IMR-90 (cell line): ENCODE measurements around the gene DISP1. TPM values are rescaled to one million over a fixed set of nuclear protein-coding genes. Genes with fewer than 3 reads are reported as not detected.

Experiments
- ATAC-seq: fragments of 200-7000 bp; cut with Tn5 transposase; 2 replicates; pipeline ENCODE4 v1.9.1; 2020; ENCODE audit warnings: low read depth, mild to moderate bottlenecking, moderate library complexity
- BruUV-seq: library from RNA; stranded (reverse); fragments of 400-500 nt; replicated peaks from 2 replicates; lab custom pipeline; 2021; lab: Mats Ljungman, UMichigan
- CTCF ChIA-PET: fragments of 300-600 bp; formaldehyde crosslinking; extraction: SDS; loops from one replicate; lab custom pipeline; 2021; ENCODE audit warnings: antibody characterized with exemption; lab: Yijun Ruan, JAX
- POLR2A ChIA-PET: fragments of 300-600 bp; sonication (Branson Sonifier 250); formaldehyde crosslinking; loops from one replicate; lab custom pipeline; 2022; ENCODE audit warnings: antibody characterized with exemption; ENCODE audit not compliant: unreplicated experiment; lab: Charles Lee
- DNase-seq: peaks from one replicate; pipeline ENCODE4 v3.0.0; 2013
- H2AFZ ChIP-seq: replicated peaks from 2 replicates; pipeline ENCODE3; 2013; ENCODE audit warnings: low read length, mild to moderate bottlenecking; ENCODE audit not compliant: poor library complexity
- H2AK5ac ChIP-seq: 2 replicates; pipeline ENCODE4 v1.6.1; 2013; ENCODE audit warnings: low read depth, low read length, inconsistent platforms
- H2AK9ac ChIP-seq: replicated peaks from 2 replicates; pipeline ENCODE3; 2013; ENCODE audit warnings: mild to moderate bottlenecking, low read depth, low read length, moderate library complexity; ENCODE audit not compliant: poor library complexity
- H2BK120ac ChIP-seq: 2 replicates; pipeline ENCODE4 v1.6.1; 2013; ENCODE audit warnings: low read depth, low read length, inconsistent platforms
- H2BK15ac ChIP-seq: 3 replicates; pipeline ENCODE4 v1.6.1; 2013; ENCODE audit warnings: low read depth, low read length, inconsistent platforms
- H2BK20ac ChIP-seq: 2 replicates; pipeline ENCODE4 v1.6.1; 2013; ENCODE audit warnings: low read depth, mild to moderate bottlenecking, inconsistent platforms, low read length, moderate library complexity
- H2BK5ac ChIP-seq: 2 replicates; pipeline ENCODE4 v1.6.1; 2013; ENCODE audit warnings: mild to moderate bottlenecking, low read depth, low read length, inconsistent platforms; ENCODE audit not compliant: poor library complexity, severe bottlenecking
- H3K14ac ChIP-seq: replicated peaks from 2 replicates; pipeline ENCODE4 v1.6.1; 2013; ENCODE audit warnings: low read depth, low read length, inconsistent platforms
- H3K18ac ChIP-seq: 2 replicates; pipeline ENCODE4 v1.6.1; 2013; ENCODE audit warnings: low read depth, low read length, control low read depth
- H3K23ac ChIP-seq: 2 replicates; pipeline ENCODE4 v1.6.1; 2013; ENCODE audit warnings: low read depth, low read length, inconsistent platforms
- H3K27ac ChIP-seq: 2 replicates; pipeline ENCODE4 v1.5.1; 2013; ENCODE audit warnings: mild to moderate bottlenecking, control low read depth, low read length; ENCODE audit not compliant: insufficient read depth
- H3K27me3 ChIP-seq: 2 replicates; pipeline ENCODE4 v1.6.1; 2013; ENCODE audit warnings: low read length; ENCODE audit not compliant: control insufficient read depth, insufficient read depth
- H3K36me3 ChIP-seq: 2 replicates; pipeline ENCODE4 v1.6.1; 2013; ENCODE audit warnings: low read length, mixed read lengths; ENCODE audit not compliant: control insufficient read depth, insufficient read depth
- H3K4ac ChIP-seq: 2 replicates; pipeline ENCODE4 v1.6.1; 2013; ENCODE audit warnings: low read depth, low read length, inconsistent platforms
- H3K4me1 ChIP-seq: 2 replicates; pipeline ENCODE4 v1.6.1; 2013; ENCODE audit warnings: low read length, mixed read lengths; ENCODE audit not compliant: control insufficient read depth, insufficient read depth
- H3K4me2 ChIP-seq: 2 replicates; pipeline ENCODE4 v1.6.1; 2013; ENCODE audit warnings: low read depth, mild to moderate bottlenecking, control low read depth, low read length, moderate library complexity
- H3K4me3 ChIP-seq: 2 replicates; pipeline ENCODE4 v1.5.1; 2013; ENCODE audit warnings: low read depth, mild to moderate bottlenecking, control low read depth, low read length, moderate library complexity; ENCODE audit not compliant: insufficient read depth
- H3K56ac ChIP-seq: 2 replicates; pipeline ENCODE4 v1.6.1; 2013; ENCODE audit warnings: low read length, inconsistent platforms; ENCODE audit not compliant: insufficient read depth; ENCODE audit errors: extremely low read depth
- H3K79me1 ChIP-seq, 2 experiments: 2 replicates each; pipeline ENCODE4 v1.6.1; 2013; ENCODE audit warnings: low read length in 2 of 2, inconsistent platforms in 1 of 2, low read depth in 1 of 2
- H3K9ac ChIP-seq: 2 replicates; pipeline ENCODE4 v1.6.1; 2013; ENCODE audit warnings: low read depth, low read length, control low read depth
- H3K9me1 ChIP-seq: 2 replicates; pipeline ENCODE4 v1.6.1; 2013; ENCODE audit warnings: low read length, inconsistent platforms; ENCODE audit not compliant: insufficient read depth
- H3K9me3 ChIP-seq: 2 replicates; pipeline ENCODE4 v1.6.1; 2013; ENCODE audit warnings: low read length; ENCODE audit not compliant: control insufficient read depth, insufficient read depth
- H4K20me1 ChIP-seq: 2 replicates; pipeline ENCODE4 v1.6.1; 2013; ENCODE audit warnings: low read length, inconsistent platforms; ENCODE audit not compliant: insufficient read depth
- H4K5ac ChIP-seq: 2 replicates; pipeline ENCODE4 v1.6.1; 2013; ENCODE audit warnings: mild to moderate bottlenecking, low read depth, low read length, control low read depth
- H4K8ac ChIP-seq, 2 experiments: 2 replicates each; pipeline ENCODE4 v1.6.1; 2013; ENCODE audit warnings: low read depth in 2 of 2, low read length in 2 of 2, control low read depth in 1 of 2, inconsistent platforms in 1 of 2
- H4K91ac ChIP-seq: 2 replicates; pipeline ENCODE4 v1.6.1; 2013; ENCODE audit warnings: low read depth, low read length, inconsistent platforms; ENCODE audit not compliant: insufficient read depth
- BHLHE40 ChIP-seq: fragments of 150-350 bp; IDR thresholded peaks from 2 replicates; pipeline ENCODE4 v1.6.1; 2016; ENCODE audit warnings: mild to moderate bottlenecking, low read depth, low read length
- ELK1 ChIP-seq: fragments of 150-350 bp; IDR thresholded peaks from 2 replicates; pipeline ENCODE4 v1.6.1; 2016; ENCODE audit warnings: low read depth, mild to moderate bottlenecking, low read length, moderate library complexity, borderline replicate concordance
- RCOR1 ChIP-seq: IDR thresholded peaks from 2 replicates; pipeline ENCODE4 v1.6.1; 2012; ENCODE audit warnings: mild to moderate bottlenecking, low read length, improper control_type of control experiment; ENCODE audit not compliant: insufficient replicate concordance
- WGBS, 2 experiments: methylation state at CpG; one replicate each; pipeline versions ENCODE4 v1.1.5 to v1.1.7; 2013; ENCODE audit warnings: missing lambda C conversion rate in 2 of 2; ENCODE audit not compliant: insufficient read length in 1 of 2; ENCODE audit errors: extremely low coverage in 2 of 2; 5-methylcytosine and 5-hydroxymethylcytosine counted together
- dilution Hi-C: fragments of 300-500 bp; cut with HindIII; formaldehyde crosslinking; loops from one replicate; pipeline ENCODE4 v1.14.3; 2018; ENCODE audit warnings: low sequenced_read_pairs; ENCODE audit not compliant: unreplicated experiment
- in situ Hi-C: fragments of 300-500 bp; cut with MboI; formaldehyde crosslinking; loops from 3 replicates; pipeline ENCODE4 v1.14.3; 2019; ENCODE audit warnings: low sequenced_read_pairs, inconsistent platforms, mixed read lengths
- intact Hi-C: fragments of 100-400 bp; cut with micrococcal nuclease; formaldehyde crosslinking; loops from 2 replicates; pipeline ENCODE4 v1.10.0; 2022
- polyA plus RNA-seq, 3 experiments: library from polyadenylated mRNA; depleted of rRNA; stranded (reverse); fragments of >200 nt; gene quantifications; 2 replicates each; pipeline ENCODE4 v1.2.3, GENCODE V29; 2012; ENCODE audit warnings: low replicate concordance in 1 of 3
- total RNA-seq: library from RNA; depleted of rRNA; stranded (reverse); fragments of >200 nt; gene quantifications from 2 replicates; pipeline ENCODE4 v1.2.3, GENCODE V29; 2012

Gene DISP1
- total and polyA plus RNA-seq, 2 of the 4 experiments (the other 2 are of a cell fraction) = 3.3 to 5.2 TPM

- no peaks in the 10 kb centered on the region for H3K36me3 ChIP-seq
- in situ Hi-C loops = no loop called here
- no peak overlapping the region for H2AK5ac ChIP-seq
- no peak overlapping the region for H3K14ac ChIP-seq
- H4K91ac ChIP-seq = no peak overlapping the region
- CTCF ChIA-PET = no interaction called here
- no peak overlapping the region for H2BK120ac ChIP-seq
- no peak overlapping the region for H2AK9ac ChIP-seq
- no peak overlapping the region for H2BK5ac ChIP-seq
- H3K4me2 ChIP-seq = no peak overlapping the region
- no peaks in the 10 kb centered on the region for H3K9me3 ChIP-seq
- no peak overlapping the region for H3K27ac ChIP-seq
- no CpG with 5 or more reads among the region's 3 CpGs for WGBS, 2 experiments
- H3K9me1 ChIP-seq = no peaks in the 10 kb centered on the region
- no peak overlapping the region for H3K23ac ChIP-seq
- TF ChIP-seq BHLHE40 = no peak
- no peak for TF ChIP-seq RCOR1
- TF ChIP-seq ELK1 = no peak
- intact Hi-C loops = no loop called here
- H3K79me1 ChIP-seq = no peaks in the 10 kb centered on the region; a peak in 1 of 4 replicates
- H3K4me3 ChIP-seq = no peak overlapping the region
- H2BK15ac ChIP-seq = no peak overlapping the region
- no peak overlapping the region for H3K18ac ChIP-seq
- POLR2A ChIA-PET = no interaction called here
- H3K9ac ChIP-seq = no peak overlapping the region
- DNase-seq (no peak), ATAC-seq (no peak)
- H3K4ac ChIP-seq = no peak overlapping the region
- BruUV-seq = no TSS peak
- no peaks in the 10 kb centered on the region for H3K4me1 ChIP-seq
- no peaks in the 10 kb centered on the region for H3K27me3 ChIP-seq
- dilution Hi-C loops = no loop called here
- no peak overlapping the region for H4K8ac ChIP-seq
- no peak overlapping the region for H2BK20ac ChIP-seq
- H4K20me1 ChIP-seq = no peaks in the 10 kb centered on the region
- no peak overlapping the region for H3K56ac ChIP-seq
- H2AFZ ChIP-seq = no peak overlapping the region
- H4K5ac ChIP-seq = no peak overlapping the region
Observed at GRCh38 chr1:222844411-222844779, 29.6 kb downstream of the DISP1 start.
